NCI-H2171 (cell line): ENCODE data around the gene NR2F1-AS1.

Experiments used
- DNase-seq: peaks from one replicate; lab custom pipeline; 2025; lab: John Stamatoyannopoulos, UW

Gene NR2F1-AS1

GRCh38 chr5:93580927-93581445 is at the start of gene NR2F1-AS1:
Gene NR2F1-AS1 (minus strand): TSS chr5:93581219.
- DNase-seq = no peak

- DNase-seq = no peak
These were observed 45.8 kb upstream of the NR2F1-AS1 start for GRCh38 chr5:93626801-93627200.

DNA sequence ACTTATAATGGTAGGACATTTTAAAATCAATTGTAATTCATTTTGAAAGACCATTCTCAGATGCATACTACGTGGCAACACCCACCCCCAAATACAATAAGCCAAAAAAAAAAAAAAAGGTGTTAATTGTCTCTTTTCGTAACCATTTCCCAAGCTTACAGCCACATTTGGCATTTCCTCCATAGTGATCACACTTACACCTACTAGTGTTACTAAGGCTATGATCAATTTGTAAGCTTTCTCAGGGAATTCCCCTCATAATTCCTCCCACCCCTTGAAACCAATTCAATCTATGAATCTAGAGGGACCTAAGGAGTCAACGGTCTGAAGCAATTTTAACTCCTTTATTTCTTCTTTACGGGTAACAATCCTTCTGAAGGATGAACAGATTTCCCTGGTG is 42.1 kb upstream of the NR2F1-AS1 start:
- no peak for DNase-seq

- DNase-seq = no peak
These were observed 41.3 kb upstream of the NR2F1-AS1 start for GRCh38 chr5:93622240-93622885.

DNA sequence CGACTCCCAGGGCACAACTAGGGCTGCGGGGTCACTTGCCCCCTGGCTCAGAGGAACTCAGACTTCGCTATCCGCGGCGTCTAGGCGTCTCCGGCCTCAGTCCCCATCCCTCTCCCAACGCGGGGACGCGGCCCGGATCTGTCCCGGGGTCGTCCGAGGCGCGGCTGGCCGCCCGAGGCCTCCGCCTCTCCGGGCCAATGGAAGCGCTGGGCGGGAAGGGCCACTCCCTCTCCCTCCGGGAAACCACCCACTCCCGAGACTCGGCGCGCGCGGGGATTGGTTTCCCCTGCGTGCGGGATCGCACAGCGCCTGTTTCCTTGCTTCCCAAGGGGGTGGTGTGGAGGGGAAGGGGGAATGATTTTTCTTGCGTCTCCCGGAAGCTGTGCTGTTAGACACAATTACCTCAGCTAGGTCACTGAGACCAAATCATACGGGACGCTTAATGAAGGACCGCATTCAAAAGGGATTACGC is 40.3 kb upstream of the NR2F1-AS1 start:
- peak; percentile 84 for DNase-seq

- peak; percentile 56 for DNase-seq
These were observed 39.7 kb upstream of the NR2F1-AS1 start for GRCh38 chr5:93620487-93621326.

- DNase-seq = no peak
These were observed 35.6 kb upstream of the NR2F1-AS1 start for GRCh38 chr5:93616538-93617174.

GRCh38 chr5:93612855-93613243 is 31.8 kb upstream of the NR2F1-AS1 start:
- no peak for DNase-seq

DNA sequence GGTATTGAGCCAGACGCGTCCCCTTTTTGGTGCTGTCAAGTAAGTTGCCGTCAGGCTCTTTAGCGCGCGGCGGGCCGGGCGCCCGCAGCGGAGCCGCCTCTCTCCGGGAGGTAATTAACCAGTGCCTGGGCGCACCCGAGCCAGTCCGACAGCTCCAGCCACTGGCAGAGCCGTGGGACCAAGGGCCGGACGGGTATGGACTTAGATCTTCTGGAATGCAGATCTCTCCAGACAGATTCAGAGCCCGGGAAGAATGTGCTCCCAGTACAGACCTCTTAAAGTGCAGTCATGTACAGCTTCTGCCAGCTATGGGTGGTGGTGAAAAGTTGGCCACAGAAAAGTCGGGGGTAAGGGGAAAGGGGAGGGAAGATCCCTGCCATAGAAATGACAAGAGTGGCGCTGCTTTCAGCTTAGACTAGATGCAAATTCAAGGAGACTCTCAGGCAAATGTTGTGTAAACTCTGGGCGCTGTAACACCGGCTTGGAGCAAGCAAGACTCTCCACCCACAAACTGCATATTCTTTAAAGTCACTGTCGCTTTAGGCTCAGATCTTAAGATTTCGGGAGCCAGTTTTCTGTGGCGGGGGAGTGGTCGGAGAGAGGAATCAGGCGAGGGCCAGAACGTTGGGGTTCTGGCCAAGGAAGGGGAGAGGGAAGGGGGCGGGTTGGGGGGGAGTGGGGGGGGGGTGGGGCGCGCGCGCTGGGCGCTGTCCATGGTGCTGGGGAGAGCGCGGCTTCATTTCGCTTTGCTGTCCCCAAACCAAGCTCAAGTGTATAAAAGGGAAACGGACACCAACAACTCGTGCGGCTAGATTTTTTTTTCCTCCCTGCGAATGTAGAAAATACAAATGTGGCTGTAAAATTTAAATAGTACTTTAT is 31.2 kb upstream of the NR2F1-AS1 start:
- DNase-seq = no peak

GRCh38 chr5:93611273-93611975 is 30.4 kb upstream of the NR2F1-AS1 start:
- no peak for DNase-seq

GRCh38 chr5:93610581-93611272 is 29.7 kb upstream of the NR2F1-AS1 start:
- no peak for DNase-seq

GRCh38 chr5:93609762-93610161 is 28.7 kb upstream of the NR2F1-AS1 start:
- no peak for DNase-seq

DNA sequence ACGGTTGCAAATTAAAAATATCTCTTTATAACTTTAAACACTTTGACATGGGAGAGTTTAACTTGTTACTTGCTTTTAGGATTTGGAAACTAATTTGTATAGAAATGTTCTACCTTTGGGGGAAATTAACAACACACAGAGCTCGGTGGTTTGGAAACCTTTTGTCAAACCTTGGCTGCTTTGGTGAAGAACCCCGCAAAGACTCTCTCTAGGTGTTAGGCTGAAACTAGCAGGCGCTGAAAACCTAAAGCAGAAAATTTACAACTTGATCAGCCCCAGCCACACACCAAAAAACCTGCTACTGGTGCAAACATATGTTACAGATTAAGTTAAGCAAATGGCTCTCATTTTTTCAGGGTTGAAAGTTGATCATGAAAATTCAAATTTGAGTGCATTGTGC is 27.8 kb upstream of the NR2F1-AS1 start:
- DNase-seq = no peak

DNA sequence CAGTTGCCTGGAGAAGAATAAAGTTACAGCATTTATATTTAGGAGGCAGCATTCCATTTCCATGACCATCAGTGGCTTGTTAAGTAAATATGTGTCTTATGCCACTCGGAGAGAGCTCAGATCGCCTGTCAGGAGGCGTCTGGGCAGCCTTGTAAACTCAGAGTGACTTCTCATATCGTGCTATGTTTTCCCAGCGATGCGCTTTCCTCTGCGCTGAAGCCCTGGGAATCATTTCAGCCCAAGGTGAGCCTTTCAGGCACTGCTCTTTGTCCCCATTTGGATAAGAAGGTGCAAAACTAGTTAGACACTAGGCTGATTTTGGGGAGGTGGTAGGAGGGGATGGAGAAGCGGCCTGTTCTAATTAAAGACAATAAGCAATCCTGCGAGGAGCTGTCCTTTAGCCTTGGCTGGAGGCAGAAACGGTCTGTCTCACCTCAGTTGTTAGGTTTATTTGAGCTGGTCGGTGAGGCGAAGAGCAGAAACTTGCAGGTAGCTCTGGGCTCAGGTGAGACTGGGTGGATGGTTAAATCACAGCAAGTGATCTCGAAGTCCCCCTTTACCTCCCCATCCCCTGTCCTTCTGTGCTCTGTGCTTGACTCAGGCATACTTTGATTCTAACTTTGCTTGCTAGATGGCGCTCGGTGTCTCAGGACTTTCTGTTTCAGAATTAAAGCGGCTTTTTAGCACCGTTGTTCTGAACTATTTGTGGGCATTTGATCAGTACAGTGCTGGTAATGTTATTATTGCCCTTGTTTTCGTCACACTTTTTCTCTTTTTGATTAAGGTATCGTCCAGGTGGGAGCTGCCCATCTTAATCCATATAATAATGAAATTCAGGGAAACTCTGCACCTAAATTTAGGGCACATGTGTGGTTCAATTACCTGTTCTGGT is 26.6 kb upstream of the NR2F1-AS1 start:
- DNase-seq = no peak

GRCh38 chr5:93606382-93606752 is 25.3 kb upstream of the NR2F1-AS1 start:
- no peak for DNase-seq

- no peak for DNase-seq
These were observed 23.9 kb upstream of the NR2F1-AS1 start for GRCh38 chr5:93604644-93605515.

- DNase-seq = no peak
These were observed 23.0 kb upstream of the NR2F1-AS1 start for GRCh38 chr5:93603793-93604643.
